WTC11 (cell line): Measurements from ENCODE around the gene FOXF2. TPM values are rescaled to one million over a fixed set of nuclear protein-coding genes. Genes with fewer than 3 reads are reported as not detected.

Source experiments
- ATAC-seq: fragments of 200-7000 bp; cut with Tn5 transposase; 2 replicates; pipeline ENCODE4 v1.10.0; 2021; ENCODE audit warnings: mild to moderate bottlenecking, moderate library complexity
- CTCF ChIA-PET: fragments of 300-600 bp; sonication (Branson Sonifier 250); formaldehyde crosslinking; loops from one replicate; lab custom pipeline; 2021; ENCODE audit warnings: antibody characterized with exemption; lab: Charles Lee
- POLR2A ChIA-PET: fragments of 350-600 bp; sonication (Branson Sonifier 250); formaldehyde crosslinking; loops from one replicate; lab custom pipeline; 2021; ENCODE audit warnings: antibody characterized with exemption; lab: Charles Lee
- DNase-seq: peaks from one replicate; pipeline ENCODE4 v3.0.0; 2021; ENCODE audit warnings: low spot score
- H3K27ac Mint-ChIP-seq: 2 replicates; pipeline ENCODE4 v1.8.0; 2021; ENCODE audit warnings: mixed read lengths
- H3K27me3 Mint-ChIP-seq: 2 replicates; pipeline ENCODE4 v1.8.0; 2021; ENCODE audit warnings: low read depth, mild to moderate bottlenecking, moderate library complexity, mixed read lengths
- H3K36me3 Mint-ChIP-seq: 2 replicates; pipeline ENCODE4 v1.8.0; 2021; ENCODE audit warnings: mixed read lengths
- H3K4me1 Mint-ChIP-seq: 2 replicates; pipeline ENCODE4 v1.8.0; 2022; ENCODE audit warnings: mixed read lengths
- H3K4me3 Mint-ChIP-seq: 2 replicates; pipeline ENCODE4 v1.8.0; 2021; ENCODE audit warnings: mild to moderate bottlenecking, moderate library complexity, mixed read lengths
- H3K9me3 Mint-ChIP-seq: 2 replicates; pipeline ENCODE4 v1.8.0; 2021; ENCODE audit warnings: mixed read lengths
- ATF1 ChIP-seq: sonication (generic); formaldehyde crosslinking; IDR thresholded peaks from 2 replicates; pipeline ENCODE4 v1.8.1; 2023; ENCODE audit warnings: mild to moderate bottlenecking, moderate library complexity, missing genetic modification reagents
- ATF2 ChIP-seq: sonication (generic); formaldehyde crosslinking; IDR thresholded peaks from 2 replicates; pipeline ENCODE4 v1.8.1; 2022; ENCODE audit warnings: low read depth, missing genetic modification reagents, borderline replicate concordance
- CDX4 ChIP-seq: fragments of 250-450 bp; sonication (Bioruptor Pico); IDR thresholded peaks from 2 replicates; pipeline ENCODE4 v1.9.0; 2021; ENCODE audit warnings: moderate library complexity, mild to moderate bottlenecking, inconsistent platforms, borderline replicate concordance
- E2F5 ChIP-seq: sonication (generic); formaldehyde crosslinking; IDR thresholded peaks from 2 replicates; pipeline ENCODE4 v1.8.1; 2022; ENCODE audit warnings: mild to moderate bottlenecking, moderate library complexity, missing genetic modification reagents
- HMGXB4 ChIP-seq: sonication (generic); formaldehyde crosslinking; IDR thresholded peaks from 2 replicates; pipeline ENCODE4 v1.8.1; 2023; ENCODE audit warnings: mild to moderate bottlenecking, moderate library complexity, missing genetic modification reagents
- JUN ChIP-seq: sonication (generic); formaldehyde crosslinking; IDR thresholded peaks from 2 replicates; pipeline ENCODE4 v1.8.0; 2023; ENCODE audit warnings: mild to moderate bottlenecking, missing genetic modification reagents
- NFYB ChIP-seq: sonication (generic); formaldehyde crosslinking; conservative IDR thresholded peaks from 2 replicates; pipeline ENCODE4 v1.8.0; 2022; ENCODE audit warnings: low read depth, missing genetic modification reagents
- NR1H2 ChIP-seq: sonication (generic); formaldehyde crosslinking; IDR thresholded peaks from 2 replicates; pipeline ENCODE4 v1.9.0; 2021; ENCODE audit warnings: mild to moderate bottlenecking, moderate library complexity, missing genetic modification reagents
- PRRX2 ChIP-seq: fragments of 250-450 bp; sonication (Bioruptor Pico); IDR thresholded peaks from 2 replicates; pipeline ENCODE4 v1.8.0; 2021; ENCODE audit warnings: mild to moderate bottlenecking
- STAT6 ChIP-seq: sonication (generic); formaldehyde crosslinking; conservative IDR thresholded peaks from 2 replicates; pipeline ENCODE4 v1.8.1; 2023; ENCODE audit warnings: mild to moderate bottlenecking, low read depth, missing genetic modification reagents, moderate library complexity
- USF1 ChIP-seq: sonication (generic); formaldehyde crosslinking; IDR thresholded peaks from 2 replicates; pipeline ENCODE4 v1.8.0; 2022; ENCODE audit warnings: mild to moderate bottlenecking, missing genetic modification reagents
- ZBTB21 ChIP-seq: sonication (generic); formaldehyde crosslinking; IDR thresholded peaks from 2 replicates; pipeline ENCODE4 v1.8.1; 2023; ENCODE audit warnings: mild to moderate bottlenecking, missing genetic modification reagents, borderline replicate concordance
- ZNF138 ChIP-seq: sonication (generic); formaldehyde crosslinking; conservative IDR thresholded peaks from 2 replicates; pipeline ENCODE4 v1.8.1; 2022; ENCODE audit warnings: mild to moderate bottlenecking, moderate library complexity, missing genetic modification reagents
- ZNF416 ChIP-seq: fragments of 250-450 bp; sonication (Bioruptor Pico); IDR thresholded peaks from 2 replicates; pipeline ENCODE4 v1.9.0; 2021; ENCODE audit warnings: mild to moderate bottlenecking, inconsistent platforms
- ZNF423 ChIP-seq: fragments of 250-450 bp; sonication (Bioruptor Pico); IDR thresholded peaks from 2 replicates; pipeline ENCODE4 v2.1.2; 2022; ENCODE audit warnings: mild to moderate bottlenecking, moderate library complexity
- total RNA-seq: library from RNA; stranded (reverse); gene quantifications from 3 replicates; pipeline ENCODE4 v1.2.3, GENCODE V29; 2021

The FOXF2 gene
- total RNA-seq, 1 experiment from 2014 or later: 0.11 TPM

GRCh38 chr6:1363729-1364572 is 25.4 kb upstream of the FOXF2 start:
- TF ChIP-seq STAT6 (CRISPR knock-in tag) (no peak), ZNF423 (CRISPR knock-in tag) (no peak), PRRX2 (no peak), ZNF138 (no peak)
- ATAC-seq: peak; percentile 65

GRCh38 chr6:1364791-1365190 is 24.6 kb upstream of the FOXF2 start:
- DNase-seq: no peak
- ChIA-PET POLR2A (no interaction called here), CTCF (interaction anchor here (2.8 to 3.2 kb wide), 2 partner anchors 60 to 72 kb away, joined by 12 to 15 read pairs; no protein-coding TSS in a partner anchor)
- peaks cover 10% of the 10 kb centered on the region for H3K4me1 Mint-ChIP-seq
- ATAC-seq: no peak
- H3K27ac Mint-ChIP-seq: no peak overlapping the region; the same call in 1 of the 2 replicates
- H3K36me3 Mint-ChIP-seq: peaks cover 7% of the 10 kb centered on the region
- no peak overlapping the region for H3K4me3 Mint-ChIP-seq
- H3K27me3 Mint-ChIP-seq: peaks cover 17% of the 10 kb centered on the region
- TF ChIP-seq NFYB (CRISPR knock-in tag) (no peak), NR1H2 (CRISPR knock-in tag) (no peak), USF1 (CRISPR knock-in tag) (no peak), ZBTB21 (CRISPR knock-in tag) (no peak), CDX4 (CRISPR knock-in tag) (no peak), STAT6 (CRISPR knock-in tag) (no peak)
- peaks cover 16% of the 10 kb centered on the region for H3K9me3 Mint-ChIP-seq

More at GRCh38 chr6:1363729-1364572, 25.4 kb upstream of the FOXF2 start:
- POLR2A ChIA-PET: no interaction called here
- H3K27me3 Mint-ChIP-seq: peaks cover 10% of the 10 kb centered on the region
- H3K4me1 Mint-ChIP-seq: peaks cover 10% of the 10 kb centered on the region
- H3K9me3 Mint-ChIP-seq: peaks cover 8% of the 10 kb centered on the region
- H3K27ac Mint-ChIP-seq: no peak overlapping the region
- H3K4me3 Mint-ChIP-seq: no peak overlapping the region
- no peaks in the 10 kb centered on the region for H3K36me3 Mint-ChIP-seq
- CTCF ChIA-PET: interaction anchor here (0.6 to 3.2 kb wide), 5 partner anchors 14 to 161 kb away, joined by 3 to 15 read pairs (median 5); no protein-coding TSS in a partner anchor
- DNase-seq: peak; percentile 36

GRCh38 chr6:1365686-1366085 is 23.7 kb upstream of the FOXF2 start:
- ChIA-PET CTCF (interaction anchor here (1.2 to 3.2 kb wide), 4 partner anchors 15 to 71 kb away, joined by 5 to 15 read pairs (median 8); no protein-coding TSS in a partner anchor), POLR2A (no interaction called here)
- ATAC-seq (no peak), DNase-seq (no peak)
- H3K4me3 Mint-ChIP-seq: no peak overlapping the region
- no peak overlapping the region for H3K27ac Mint-ChIP-seq
- peaks cover 19% of the 10 kb centered on the region for H3K27me3 Mint-ChIP-seq
- peaks cover 11% of the 10 kb centered on the region for H3K36me3 Mint-ChIP-seq
- H3K9me3 Mint-ChIP-seq: peaks cover 24% of the 10 kb centered on the region
- H3K4me1 Mint-ChIP-seq: peaks cover 10% of the 10 kb centered on the region
- TF ChIP-seq ATF2 (CRISPR knock-in tag) (no peak), USF1 (CRISPR knock-in tag) (no peak), ATF1 (CRISPR knock-in tag) (no peak), JUN (CRISPR knock-in tag) (no peak), ZNF416 (CRISPR knock-in tag) (no peak), E2F5 (no peak), HMGXB4 (CRISPR knock-in tag) (no peak)
